Liver (tissue), 3 donors: ENCODE data around the gene GABRB1.

Experiments used
- FOXA1 ChIP-seq: IDR thresholded peaks from 2 replicates; pipeline ENCODE4 v1.6.1; 2016; ENCODE audit warnings: antibody characterized with exemption
- GABPA ChIP-seq, 2 donors: IDR thresholded peaks in 1 of 2; conservative IDR thresholded peaks in 1 of 2; 2 replicates each; pipeline ENCODE4 v1.6.1; 2016; ENCODE audit warnings: antibody characterized with exemption in 2 of 2, mild to moderate bottlenecking in 1 of 2, moderate library complexity in 1 of 2
- HNF4A ChIP-seq, 2 donors: conservative IDR thresholded peaks; 2 replicates each; pipeline ENCODE4 v1.6.1; 2016; ENCODE audit warnings: antibody characterized with exemption in 2 of 2, mild to moderate bottlenecking in 2 of 2
- JUND ChIP-seq, 2 donors: IDR thresholded peaks; 2 replicates each; pipeline ENCODE4 v1.6.1; 2016; ENCODE audit warnings: antibody characterized with exemption in 2 of 2
- NR2F2 ChIP-seq: IDR thresholded peaks from 2 replicates; pipeline ENCODE4 v1.6.1; 2016; ENCODE audit warnings: antibody characterized with exemption
- RAD21 ChIP-seq, 2 donors: IDR thresholded peaks; 2 replicates each; pipeline ENCODE4 v1.6.1; 2016; ENCODE audit warnings: antibody characterized with exemption in 2 of 2, mild to moderate bottlenecking in 2 of 2
- RXRA ChIP-seq, 2 donors: IDR thresholded peaks; 2 replicates each; pipeline ENCODE4 v1.6.1; 2017 to 2018; ENCODE audit warnings: antibody characterized with exemption in 2 of 2, mild to moderate bottlenecking in 1 of 2
- SP1 ChIP-seq: IDR thresholded peaks from 2 replicates; pipeline ENCODE4 v1.6.1; 2018; ENCODE audit warnings: antibody characterized with exemption, mild to moderate bottlenecking
- TAF1 ChIP-seq: conservative IDR thresholded peaks from 2 replicates; pipeline ENCODE4 v1.6.1; 2016; ENCODE audit warnings: antibody characterized with exemption, mild to moderate bottlenecking
- YY1 ChIP-seq: IDR thresholded peaks from 2 replicates; pipeline ENCODE4 v1.6.1; 2016; ENCODE audit warnings: antibody characterized with exemption, mild to moderate bottlenecking
- TF ChIP-seq, protein P1 (sequence below): fragments of 150-350 bp; IDR thresholded peaks from 2 replicates; pipeline ENCODE4 v1.5.1; 2017; ENCODE audit warnings: improper control_type of control experiment, low read depth, low read length; ENCODE audit not compliant: missing input control
- TF ChIP-seq, protein P2 (sequence below): IDR thresholded peaks from 2 replicates; pipeline ENCODE4 v1.6.1; 2016; ENCODE audit warnings: antibody characterized with exemption, mild to moderate bottlenecking
- TF ChIP-seq, protein P3 (sequence below): IDR thresholded peaks from 2 replicates; pipeline ENCODE4 v1.6.1; 2016; ENCODE audit warnings: antibody characterized with exemption
- TF ChIP-seq, protein P4 (sequence below): IDR thresholded peaks from 2 replicates; pipeline ENCODE4 v1.6.1; 2016; ENCODE audit warnings: antibody characterized with exemption
- donor health status: healthy.
- donor health status: healthy.

DNA sequence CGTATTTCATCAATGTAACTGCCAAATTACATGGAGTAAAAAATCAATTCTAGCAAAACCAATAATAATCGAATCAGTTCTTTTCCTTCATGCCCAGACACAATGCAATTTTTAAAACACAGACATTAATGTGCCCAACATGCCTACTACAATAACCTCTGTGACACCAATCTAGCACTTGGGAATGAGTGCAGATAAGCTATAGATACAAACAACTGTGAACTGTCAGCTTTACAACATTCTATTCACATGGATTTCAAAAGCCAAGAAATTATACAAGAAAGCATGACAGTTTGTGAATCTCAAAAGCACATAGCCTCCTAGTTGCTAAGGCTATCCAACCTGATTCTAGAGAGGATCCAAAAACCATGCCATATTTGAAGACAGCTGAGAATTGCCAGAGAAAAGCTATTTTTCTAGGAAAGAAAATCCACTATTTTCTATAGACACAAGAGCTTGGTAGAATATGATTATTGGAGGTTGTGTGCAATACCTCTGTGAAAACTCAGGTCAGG lies 351.5 kb downstream of the GABRB1 start:
- TF ChIP-seq, protein P1, sequence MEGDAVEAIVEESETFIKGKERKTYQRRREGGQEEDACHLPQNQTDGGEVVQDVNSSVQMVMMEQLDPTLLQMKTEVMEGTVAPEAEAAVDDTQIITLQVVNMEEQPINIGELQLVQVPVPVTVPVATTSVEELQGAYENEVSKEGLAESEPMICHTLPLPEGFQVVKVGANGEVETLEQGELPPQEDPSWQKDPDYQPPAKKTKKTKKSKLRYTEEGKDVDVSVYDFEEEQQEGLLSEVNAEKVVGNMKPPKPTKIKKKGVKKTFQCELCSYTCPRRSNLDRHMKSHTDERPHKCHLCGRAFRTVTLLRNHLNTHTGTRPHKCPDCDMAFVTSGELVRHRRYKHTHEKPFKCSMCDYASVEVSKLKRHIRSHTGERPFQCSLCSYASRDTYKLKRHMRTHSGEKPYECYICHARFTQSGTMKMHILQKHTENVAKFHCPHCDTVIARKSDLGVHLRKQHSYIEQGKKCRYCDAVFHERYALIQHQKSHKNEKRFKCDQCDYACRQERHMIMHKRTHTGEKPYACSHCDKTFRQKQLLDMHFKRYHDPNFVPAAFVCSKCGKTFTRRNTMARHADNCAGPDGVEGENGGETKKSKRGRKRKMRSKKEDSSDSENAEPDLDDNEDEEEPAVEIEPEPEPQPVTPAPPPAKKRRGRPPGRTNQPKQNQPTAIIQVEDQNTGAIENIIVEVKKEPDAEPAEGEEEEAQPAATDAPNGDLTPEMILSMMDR = no peak
- TF ChIP-seq YY1 (no peak), SP1 (no peak), FOXA1 (no peak), NR2F2 (no peak), HNF4A (conservative IDR thresholded peaks at IDR 0.05) (no peak), GABPA (IDR thresholded peaks at IDR 0.05 in 1 of 2, conservative IDR thresholded peaks at IDR 0.05 in 1 of 2) (no peak), RAD21 (IDR thresholded peaks at IDR 0.05) (no peak), JUND (IDR thresholded peaks at IDR 0.05) (no peak), TAF1 (no peak), RXRA (IDR thresholded peaks at IDR 0.05) (no peak)
- TF ChIP-seq, protein P2, sequence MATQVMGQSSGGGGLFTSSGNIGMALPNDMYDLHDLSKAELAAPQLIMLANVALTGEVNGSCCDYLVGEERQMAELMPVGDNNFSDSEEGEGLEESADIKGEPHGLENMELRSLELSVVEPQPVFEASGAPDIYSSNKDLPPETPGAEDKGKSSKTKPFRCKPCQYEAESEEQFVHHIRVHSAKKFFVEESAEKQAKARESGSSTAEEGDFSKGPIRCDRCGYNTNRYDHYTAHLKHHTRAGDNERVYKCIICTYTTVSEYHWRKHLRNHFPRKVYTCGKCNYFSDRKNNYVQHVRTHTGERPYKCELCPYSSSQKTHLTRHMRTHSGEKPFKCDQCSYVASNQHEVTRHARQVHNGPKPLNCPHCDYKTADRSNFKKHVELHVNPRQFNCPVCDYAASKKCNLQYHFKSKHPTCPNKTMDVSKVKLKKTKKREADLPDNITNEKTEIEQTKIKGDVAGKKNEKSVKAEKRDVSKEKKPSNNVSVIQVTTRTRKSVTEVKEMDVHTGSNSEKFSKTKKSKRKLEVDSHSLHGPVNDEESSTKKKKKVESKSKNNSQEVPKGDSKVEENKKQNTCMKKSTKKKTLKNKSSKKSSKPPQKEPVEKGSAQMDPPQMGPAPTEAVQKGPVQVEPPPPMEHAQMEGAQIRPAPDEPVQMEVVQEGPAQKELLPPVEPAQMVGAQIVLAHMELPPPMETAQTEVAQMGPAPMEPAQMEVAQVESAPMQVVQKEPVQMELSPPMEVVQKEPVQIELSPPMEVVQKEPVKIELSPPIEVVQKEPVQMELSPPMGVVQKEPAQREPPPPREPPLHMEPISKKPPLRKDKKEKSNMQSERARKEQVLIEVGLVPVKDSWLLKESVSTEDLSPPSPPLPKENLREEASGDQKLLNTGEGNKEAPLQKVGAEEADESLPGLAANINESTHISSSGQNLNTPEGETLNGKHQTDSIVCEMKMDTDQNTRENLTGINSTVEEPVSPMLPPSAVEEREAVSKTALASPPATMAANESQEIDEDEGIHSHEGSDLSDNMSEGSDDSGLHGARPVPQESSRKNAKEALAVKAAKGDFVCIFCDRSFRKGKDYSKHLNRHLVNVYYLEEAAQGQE = no peak
- TF ChIP-seq, protein P3, sequence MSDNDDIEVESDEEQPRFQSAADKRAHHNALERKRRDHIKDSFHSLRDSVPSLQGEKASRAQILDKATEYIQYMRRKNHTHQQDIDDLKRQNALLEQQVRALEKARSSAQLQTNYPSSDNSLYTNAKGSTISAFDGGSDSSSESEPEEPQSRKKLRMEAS = no peak
- TF ChIP-seq, protein P4, sequence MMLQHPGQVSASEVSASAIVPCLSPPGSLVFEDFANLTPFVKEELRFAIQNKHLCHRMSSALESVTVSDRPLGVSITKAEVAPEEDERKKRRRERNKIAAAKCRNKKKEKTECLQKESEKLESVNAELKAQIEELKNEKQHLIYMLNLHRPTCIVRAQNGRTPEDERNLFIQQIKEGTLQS = no peak
